ENCODE results near the gene RPS13.
"Not testable (repeated sequence)": the region's sequence is repeated elsewhere in the genome, so short reads cannot be mapped to it uniquely, and the experiment has no call there.

The RPS13 gene

GRCh38 chr11:17077520-17078401 lies at the start of gene RPS13:
TSS of gene RPS13 (minus strand) at chr11:17077667. CDS start at chr11:17077641, 26 bp downstream.
- peak within 1 kb of the TSS; percentile 87 for H3K4me3 ChIP-seq (ENCODE audit: low read depth, low read length)
- no peak for TF ChIP-seq CTCF (IDR thresholded peaks at IDR 0.05; ENCODE audit: borderline replicate concordance, insufficient read depth, low read depth, low read length)

GRCh38 chr11:17121981-17122380 lies 44.5 kb upstream of the RPS13 start:
- TF ChIP-seq CTCF (IDR thresholded peaks at IDR 0.05; ENCODE audit: borderline replicate concordance, insufficient read depth, low read depth, low read length), result no peak
- H3K4me3 ChIP-seq (ENCODE audit: low read depth, low read length), result no peak overlapping the region

- TF ChIP-seq CTCF (IDR thresholded peaks at IDR 0.05; ENCODE audit: borderline replicate concordance, insufficient read depth, low read depth, low read length), result no peak
These were observed 39.8 kb upstream of the RPS13 start for GRCh38 chr11:17117262-17117661.

GRCh38 chr11:17116117-17116516 lies 38.6 kb upstream of the RPS13 start:
- no peak overlapping the region for H3K4me3 ChIP-seq (ENCODE audit: low read depth, low read length)
- TF ChIP-seq CTCF (IDR thresholded peaks at IDR 0.05; ENCODE audit: borderline replicate concordance, insufficient read depth, low read depth, low read length), result no peak

More at GRCh38 chr11:17117262-17117661, 39.8 kb upstream of the RPS13 start:
- H3K4me3 ChIP-seq (ENCODE audit: low read depth, low read length), result no peak overlapping the region

- not testable (repeated sequence) for H3K4me3 ChIP-seq (ENCODE audit: low read depth, low read length)
These were observed 30.3 kb upstream of the RPS13 start for GRCh38 chr11:17107745-17108144.

GRCh38 chr11:17105404-17106040 lies 28.1 kb upstream of the RPS13 start:
- H3K4me3 ChIP-seq (ENCODE audit: low read depth, low read length), result not testable (repeated sequence)

- no peak for TF ChIP-seq CTCF (IDR thresholded peaks at IDR 0.05; ENCODE audit: borderline replicate concordance, insufficient read depth, low read depth, low read length)
These were observed 25.0 kb upstream of the RPS13 start for GRCh38 chr11:17102462-17102861.

GRCh38 chr11:17098658-17099057 lies 21.2 kb upstream of the RPS13 start:
- no peak for TF ChIP-seq CTCF (IDR thresholded peaks at IDR 0.05; ENCODE audit: borderline replicate concordance, insufficient read depth, low read depth, low read length)
- no peak overlapping the region for H3K4me3 ChIP-seq (ENCODE audit: low read depth, low read length)

More at GRCh38 chr11:17102462-17102861, 25.0 kb upstream of the RPS13 start:
- no peak overlapping the region for H3K4me3 ChIP-seq (ENCODE audit: low read depth, low read length)
